H7 (cell line): ENCODE results near the gene KRTAP25-1. TPM values are rescaled to one million over a fixed set of nuclear protein-coding genes. Genes with fewer than 3 reads are reported as not detected.

Experiments
- DNase-seq: peaks from one replicate; pipeline ENCODE4 v3.0.0; 2012
- H3K27me3 ChIP-seq: 2 replicates; pipeline ENCODE4 v1.6.0; 2011; ENCODE audit warnings: mild to moderate bottlenecking, low read length; ENCODE audit not compliant: control insufficient read depth, insufficient read depth
- H3K36me3 ChIP-seq: replicated peaks from 2 replicates; pipeline ENCODE4 v1.5.1; 2011; ENCODE audit warnings: low read length; ENCODE audit not compliant: control insufficient read depth, insufficient read depth
- H3K4me3 ChIP-seq: 2 replicates; pipeline ENCODE4 v1.5.1; 2011; ENCODE audit warnings: low read depth, mild to moderate bottlenecking, control low read depth, low read length, moderate library complexity; ENCODE audit not compliant: insufficient read depth
- total RNA-seq: library from RNA; depleted of rRNA; stranded (reverse); fragments of >200 nt; shearing (Covaris generic); gene quantifications from 2 replicates; pipeline ENCODE4 v1.2.3, GENCODE V29; 2014; rRNA removed

The KRTAP25-1 gene
- total RNA-seq, 1 experiment from 2014 or later: not detected

GRCh38 chr21:30271156-30271555, 18.2 kb downstream of the KRTAP25-1 start:
- DNase-seq: no peak
- H3K4me3 ChIP-seq: no peak overlapping the region
- no peaks in the 10 kb centered on the region for H3K36me3 ChIP-seq
- H3K27me3 ChIP-seq: no peaks in the 10 kb centered on the region

GRCh38 chr21:30269803-30270530, 19.3 kb downstream of the KRTAP25-1 start:
- Histone ChIP-seq H3K27me3 (no peaks in the 10 kb centered on the region), H3K4me3 (no peak overlapping the region), H3K36me3 (no peaks in the 10 kb centered on the region)
- DNase-seq: no peak

- Histone ChIP-seq H3K4me3 (no peak overlapping the region), H3K36me3 (no peaks in the 10 kb centered on the region), H3K27me3 (no peaks in the 10 kb centered on the region)
- DNase-seq: peak; percentile 31
These were observed 20.6 kb downstream of the KRTAP25-1 start for GRCh38 chr21:30268608-30269197.

GRCh38 chr21:30257773-30258172, 31.5 kb downstream of the KRTAP25-1 start:
- Histone ChIP-seq H3K4me3 (no peak overlapping the region), H3K36me3 (no peaks in the 10 kb centered on the region), H3K27me3 (no peaks in the 10 kb centered on the region)
- DNase-seq: peak; percentile 24

- Histone ChIP-seq H3K4me3 (no peak overlapping the region), H3K36me3 (no peaks in the 10 kb centered on the region), H3K27me3 (no peaks in the 10 kb centered on the region)
- DNase-seq: no peak
These were observed 33.2 kb downstream of the KRTAP25-1 start for GRCh38 chr21:30256100-30256499.

- DNase-seq: no peak
- H3K36me3 ChIP-seq: no peaks in the 10 kb centered on the region
- no peak overlapping the region for H3K4me3 ChIP-seq
- no peaks in the 10 kb centered on the region for H3K27me3 ChIP-seq
These were observed 33.6 kb downstream of the KRTAP25-1 start for GRCh38 chr21:30255679-30256078.

GRCh38 chr21:30251781-30252180, 37.5 kb downstream of the KRTAP25-1 start:
- no peak for DNase-seq
- H3K4me3 ChIP-seq: no peak overlapping the region
- H3K36me3 ChIP-seq: no peaks in the 10 kb centered on the region
- no peaks in the 10 kb centered on the region for H3K27me3 ChIP-seq

GRCh38 chr21:30249936-30250335, 39.4 kb downstream of the KRTAP25-1 start:
- DNase-seq: no peak
- Histone ChIP-seq H3K27me3 (no peaks in the 10 kb centered on the region), H3K36me3 (no peaks in the 10 kb centered on the region)

GRCh38 chr21:30248844-30249243, 40.5 kb downstream of the KRTAP25-1 start:
- no peak overlapping the region for H3K4me3 ChIP-seq
- peak; percentile 1 for DNase-seq
- H3K36me3 ChIP-seq: no peaks in the 10 kb centered on the region

More at GRCh38 chr21:30249936-30250335, 39.4 kb downstream of the KRTAP25-1 start:
- H3K4me3 ChIP-seq: no peak overlapping the region

GRCh38 chr21:30245061-30245460, 44.3 kb downstream of the KRTAP25-1 start:
- DNase-seq: no peak
- no peaks in the 10 kb centered on the region for H3K36me3 ChIP-seq
- no peaks in the 10 kb centered on the region for H3K27me3 ChIP-seq
- no peak overlapping the region for H3K4me3 ChIP-seq

More at GRCh38 chr21:30248844-30249243, 40.5 kb downstream of the KRTAP25-1 start:
- H3K27me3 ChIP-seq: no peaks in the 10 kb centered on the region

GRCh38 chr21:30243691-30244090, 45.6 kb downstream of the KRTAP25-1 start:
- H3K36me3 ChIP-seq: no peaks in the 10 kb centered on the region

GRCh38 chr21:30240661-30241060, 48.7 kb downstream of the KRTAP25-1 start:
- Histone ChIP-seq H3K27me3 (no peaks in the 10 kb centered on the region), H3K4me3 (no peak overlapping the region), H3K36me3 (no peaks in the 10 kb centered on the region)
- DNase-seq: no peak

More at GRCh38 chr21:30243691-30244090, 45.6 kb downstream of the KRTAP25-1 start:
- Histone ChIP-seq H3K4me3 (no peak overlapping the region), H3K27me3 (no peaks in the 10 kb centered on the region)
- DNase-seq: no peak

Other genes with a start within 250 kb of the KRTAP25-1 start
- gene CLDN17, start 122.7 kb downstream of the KRTAP25-1 start, total RNA-seq: not detected in 2 replicates
- not detected in 2 replicates for gene CLDN8, start 73.4 kb downstream of the KRTAP25-1 start, total RNA-seq
- gene KRTAP24-1, start 6.6 kb downstream of the KRTAP25-1 start, total RNA-seq: not detected in 2 replicates
- not detected in 2 replicates for gene KRTAP26-1, start 30.8 kb upstream of the KRTAP25-1 start, total RNA-seq
- gene KRTAP27-1, start 48.2 kb upstream of the KRTAP25-1 start, total RNA-seq: not detected in 2 replicates
- not detected in 2 replicates for gene KRTAP23-1, start 59.1 kb upstream of the KRTAP25-1 start, total RNA-seq
- not detected in 2 replicates for gene KRTAP13-2, start 82.8 kb upstream of the KRTAP25-1 start, total RNA-seq
- gene KRTAP13-1, start 106.5 kb upstream of the KRTAP25-1 start, total RNA-seq: not detected in 2 replicates
- not detected in 2 replicates for gene KRTAP13-3, start 136.4 kb upstream of the KRTAP25-1 start, total RNA-seq
- gene KRTAP13-4, start 140.7 kb upstream of the KRTAP25-1 start, total RNA-seq: not detected in 2 replicates
- gene KRTAP15-1, start 150.8 kb upstream of the KRTAP25-1 start, total RNA-seq: not detected in 2 replicates
- not detected in 2 replicates for gene KRTAP19-1, start 190.9 kb upstream of the KRTAP25-1 start, total RNA-seq
- gene KRTAP19-2, start 197.9 kb upstream of the KRTAP25-1 start, total RNA-seq: not detected in 2 replicates
- not detected in 2 replicates for gene KRTAP19-3, start 202.5 kb upstream of the KRTAP25-1 start, total RNA-seq
- not detected in 2 replicates for gene KRTAP19-4, start 207.7 kb upstream of the KRTAP25-1 start, total RNA-seq
- gene KRTAP19-5, start 212.6 kb upstream of the KRTAP25-1 start, total RNA-seq: not detected in 2 replicates